Neural cell (in vitro differentiated cells): Measurements from ENCODE around the gene SCTR. TPM values are rescaled to one million over a fixed set of nuclear protein-coding genes. Genes with fewer than 3 reads are reported as not detected.

ENCODE experiments used
- H2AFZ ChIP-seq: fragments of 200-600, 300-800 bp; sonication (generic), shearing (Covaris generic); 2 replicates; pipeline ENCODE4 v1.6.0; 2014; ENCODE audit warnings: low read depth, mild to moderate bottlenecking, antibody characterized with exemption, low read length, moderate library complexity
- H3F3A ChIP-seq: fragments of 200-600 bp; shearing (Covaris generic); 2 replicates; pipeline ENCODE4 v1.6.1; 2016; ENCODE audit warnings: mild to moderate bottlenecking, moderate library complexity, mixed read lengths, antibody characterized with exemption, low read length; ENCODE audit not compliant: insufficient read depth, poor library complexity, severe bottlenecking
- H3K27ac ChIP-seq: fragments of 200-600, 300-800 bp; sonication (generic), shearing (Covaris generic); 2 replicates; pipeline ENCODE4 v1.5.1; 2014; ENCODE audit warnings: mild to moderate bottlenecking, low read length, moderate library complexity
- H3K27me3 ChIP-seq: fragments of 300-800, 200-600 bp; sonication (generic), shearing (Covaris generic); 2 replicates; pipeline ENCODE4 v1.6.0; 2014; ENCODE audit warnings: mild to moderate bottlenecking, low read depth, low read length, moderate library complexity; ENCODE audit not compliant: insufficient read depth
- H3K36me3 ChIP-seq: fragments of 300-800, 200-600 bp; sonication (generic), shearing (Covaris generic); 2 replicates; pipeline ENCODE4 v1.5.1; 2014; ENCODE audit warnings: mild to moderate bottlenecking, antibody characterized with exemption, low read length, moderate library complexity; ENCODE audit not compliant: insufficient read depth
- H3K4me2 ChIP-seq: fragments of 300-800, 200-600 bp; sonication (generic), shearing (Covaris generic); 2 replicates; pipeline ENCODE4 v1.6.0; 2014; ENCODE audit warnings: mild to moderate bottlenecking, low read length
- H3K4me3 ChIP-seq: fragments of 300-800, 200-600 bp; sonication (generic), shearing (Covaris generic); 2 replicates; pipeline ENCODE4 v1.5.1; 2014; ENCODE audit warnings: mild to moderate bottlenecking, low read length, moderate library complexity
- H3K79me2 ChIP-seq: fragments of 200-600 bp; shearing (Covaris generic); replicated peaks from 2 replicates; pipeline ENCODE4 v1.6.0; 2014; ENCODE audit warnings: mild to moderate bottlenecking, low read length, moderate library complexity; ENCODE audit not compliant: insufficient read depth
- H3K9ac ChIP-seq: fragments of 300-800, 200-600 bp; sonication (generic), shearing (Covaris generic); 2 replicates; pipeline ENCODE4 v1.6.1; 2016; ENCODE audit warnings: mild to moderate bottlenecking, low read length, mixed read lengths
- H3K9me2 ChIP-seq: fragments of 200-600 bp; shearing (Covaris generic); 2 replicates; pipeline ENCODE4 v1.6.1; 2016; ENCODE audit warnings: mild to moderate bottlenecking, low read length, mixed read lengths; ENCODE audit not compliant: insufficient read depth
- H3K9me3 ChIP-seq: fragments of 200-600, 300-800 bp; sonication (generic), shearing (Covaris generic); 2 replicates; pipeline ENCODE4 v1.6.1; 2016; ENCODE audit warnings: mild to moderate bottlenecking, mixed run types, low read length, moderate library complexity, mixed read lengths
- H4K20me1 ChIP-seq: fragments of 200-600 bp; shearing (Covaris generic); 2 replicates; pipeline ENCODE4 v1.6.1; 2016; ENCODE audit warnings: mild to moderate bottlenecking, mixed run types; ENCODE audit not compliant: insufficient read depth
- CTCF ChIP-seq: fragments of 450-650 bp; IDR thresholded peaks from 2 replicates; pipeline ENCODE4 v1.5.1; 2014; ENCODE audit warnings: antibody characterized with exemption, mild to moderate bottlenecking, moderate library complexity; ENCODE audit not compliant: poor library complexity, severe bottlenecking
- EP300 ChIP-seq: fragments of 450-650 bp; conservative IDR thresholded peaks from 2 replicates; pipeline ENCODE4 v1.6.1; 2014; ENCODE audit warnings: antibody characterized with exemption, mild to moderate bottlenecking, moderate library complexity; ENCODE audit not compliant: poor library complexity, severe bottlenecking
- EZH2 ChIP-seq: fragments of 200-600, 300-800 bp; shearing (Covaris generic), sonication (generic); IDR thresholded peaks from 2 replicates; pipeline ENCODE4 v1.6.1; 2014; ENCODE audit warnings: antibody characterized with exemption, low read length, borderline replicate concordance, mild to moderate bottlenecking; ENCODE audit not compliant: insufficient read depth, poor library complexity, severe bottlenecking
- MXI1 ChIP-seq: fragments of 450-650 bp; conservative IDR thresholded peaks from 2 replicates; pipeline ENCODE4 v1.6.1; 2014; ENCODE audit warnings: antibody characterized with exemption, mild to moderate bottlenecking; ENCODE audit not compliant: poor library complexity, severe bottlenecking
- POLR2AphosphoS5 ChIP-seq: IDR thresholded peaks from 2 replicates; pipeline ENCODE4 v1.6.1; 2012
- RAD21 ChIP-seq: fragments of 450-650 bp; conservative IDR thresholded peaks from 2 replicates; pipeline ENCODE4 v1.6.1; 2014; ENCODE audit warnings: antibody characterized with exemption, mild to moderate bottlenecking, moderate library complexity
- REST ChIP-seq: IDR thresholded peaks from 2 replicates; pipeline ENCODE4 v1.6.1; 2012; ENCODE audit warnings: borderline replicate concordance
- SMC3 ChIP-seq: fragments of 450-650 bp; conservative IDR thresholded peaks from 2 replicates; pipeline ENCODE4 v1.6.1; 2014; ENCODE audit warnings: antibody characterized with exemption, mild to moderate bottlenecking, moderate library complexity; ENCODE audit not compliant: poor library complexity
- TAF1 ChIP-seq: IDR thresholded peaks from 2 replicates; pipeline ENCODE4 v1.6.1; 2012; ENCODE audit warnings: low read depth
- polyA plus RNA-seq: library from polyadenylated mRNA; depleted of rRNA; stranded (reverse); fragments of >200 nt; gene quantifications from 2 replicates; pipeline ENCODE4 v1.2.3, GENCODE V29; 2014

Gene SCTR
- polyA plus RNA-seq, 1 donor from 2014 or later = 0.12 TPM

GRCh38 chr2:119475857-119476244, 48.4 kb downstream of the SCTR start:
- Histone ChIP-seq H3K27me3 (no peaks in the 10 kb centered on the region), H3F3A (no peaks in the 10 kb centered on the region), H3K36me3 (no peaks in the 10 kb centered on the region), H3K9me2 (no peaks in the 10 kb centered on the region), H3K4me3 (no peak overlapping the region), H3K79me2 (no peaks in the 10 kb centered on the region), H3K4me2 (no peak overlapping the region), H4K20me1 (no peaks in the 10 kb centered on the region), H3K9ac (no peak overlapping the region), H3K9me3 (no peaks in the 10 kb centered on the region), H2AFZ (no peak overlapping the region), H3K27ac (no peak overlapping the region)
- TF ChIP-seq TAF1 (no peak), CTCF (no peak), POLR2AphosphoS5 (no peak), RAD21 (no peak), EZH2 (no peak)

- no peaks in the 10 kb centered on the region for H3K9me2 ChIP-seq
- no peak overlapping the region for H3K4me2 ChIP-seq
Measured at GRCh38 chr2:119475225-119475856, 48.9 kb downstream of the SCTR start.

More at GRCh38 chr2:119475225-119475856, 48.9 kb downstream of the SCTR start:
- H3K4me3 ChIP-seq = no peak overlapping the region
- no peak for TF ChIP-seq POLR2AphosphoS5
- no peak for TF ChIP-seq EP300
- TF ChIP-seq CTCF = no peak
- no peak for TF ChIP-seq RAD21
- no peak for TF ChIP-seq TAF1
- no peak for TF ChIP-seq REST
- TF ChIP-seq EZH2 = no peak
- TF ChIP-seq SMC3 = no peak
- TF ChIP-seq MXI1 = no peak
- H3K79me2 ChIP-seq = no peaks in the 10 kb centered on the region
- H3K9ac ChIP-seq = no peak overlapping the region
- H4K20me1 ChIP-seq = no peaks in the 10 kb centered on the region
- H3K9me3 ChIP-seq = no peaks in the 10 kb centered on the region
- H2AFZ ChIP-seq = no peak overlapping the region
- no peaks in the 10 kb centered on the region for H3K36me3 ChIP-seq
- H3K27ac ChIP-seq = no peak overlapping the region
- H3K27me3 ChIP-seq = no peaks in the 10 kb centered on the region
- no peaks in the 10 kb centered on the region for H3F3A ChIP-seq
